Thymus (tissue), 11 donors: ENCODE data around the gene TCEANC2. TPM values are rescaled to one million over a fixed set of nuclear protein-coding genes. Genes with fewer than 3 reads are reported as not detected.

Experiments
- DNase-seq, 9 donors: peaks; one replicate each; pipeline ENCODE4 v3.0.0-alpha.2; 2013; ENCODE audit warnings: low spot score in 9 of 9, low read depth in 6 of 9, missing footprints in 1 of 9
- H3K27ac ChIP-seq, 2 donors: one replicate each; pipeline ENCODE4 v1.5.1; 2013; ENCODE audit warnings: control low read depth in 1 of 2, low read depth in 1 of 2, low read length in 1 of 2, mild to moderate bottlenecking in 1 of 2, moderate library complexity in 1 of 2
- H3K27me3 ChIP-seq, 2 donors: one replicate each; pipeline ENCODE4 v1.5.1; 2013; ENCODE audit warnings: low read length in 1 of 2; ENCODE audit not compliant: control insufficient read depth in 2 of 2, insufficient read depth in 1 of 2
- H3K36me3 ChIP-seq, 2 donors: one replicate each; pipeline ENCODE4 v1.5.1; 2013; ENCODE audit warnings: low read length in 1 of 2, mild to moderate bottlenecking in 1 of 2, moderate library complexity in 1 of 2; ENCODE audit not compliant: control insufficient read depth in 2 of 2, insufficient read depth in 2 of 2
- H3K4me1 ChIP-seq, 2 donors: one replicate each; pipeline ENCODE4 v1.5.1; 2013; ENCODE audit warnings: low read length in 2 of 2; ENCODE audit not compliant: control insufficient read depth in 2 of 2, insufficient read depth in 2 of 2
- H3K4me3 ChIP-seq, 2 donors: one replicate each; pipeline ENCODE4 v1.5.1; 2013; ENCODE audit warnings: low read length in 2 of 2, control low read depth in 1 of 2, mild to moderate bottlenecking in 1 of 2
- H3K9me3 ChIP-seq, 2 donors: one replicate each; pipeline ENCODE4 v1.5.1; 2013; ENCODE audit warnings: low read length in 1 of 2, mild to moderate bottlenecking in 1 of 2; ENCODE audit not compliant: control insufficient read depth in 2 of 2, insufficient read depth in 1 of 2
- WGBS: extraction: QIAGEN DNeasy Blood & Tissue Kit; methylation state at CpG from one replicate; pipeline ENCODE4 v1.1.7; 2013; 5-methylcytosine and 5-hydroxymethylcytosine counted together
- polyA plus RNA-seq: library from polyadenylated mRNA; stranded (reverse); fragments of 200-250 nt; gene quantifications from one replicate; pipeline ENCODE4 v1.2.3, GENCODE V29; 2013
- total RNA-seq: library from RNA; stranded (reverse); fragments of 120-200 nt; gene quantifications from one replicate; pipeline ENCODE4 v1.2.4, GENCODE V29; 2013
- donor health status: healthy.

TCEANC2 gene
- total and polyA plus RNA-seq, 2 donors = 4.0 to 5.2 TPM

DNA sequence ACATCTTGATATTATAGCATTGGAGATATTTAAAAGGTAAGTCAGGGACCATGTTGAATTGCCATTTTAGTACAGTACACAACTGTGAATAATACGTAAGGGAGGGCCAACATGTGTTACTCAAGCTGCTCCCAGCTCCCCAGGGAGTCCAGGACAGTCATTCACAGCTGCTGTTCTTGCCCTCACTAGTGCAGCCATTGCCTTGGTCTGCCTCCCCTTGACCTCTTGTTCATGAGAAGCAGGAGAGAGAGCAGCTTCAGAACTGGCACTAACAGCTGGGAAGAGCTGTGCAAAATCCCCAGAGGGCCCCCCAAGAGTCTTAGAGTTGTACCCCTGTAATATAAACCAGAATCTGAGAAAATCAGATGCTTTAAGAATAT, 16.4 kb downstream of the TCEANC2 start:
- H3K4me3 ChIP-seq = no peak overlapping the region
- no peaks in the 10 kb centered on the region for H3K27me3 ChIP-seq
- H3K4me1 ChIP-seq = no peaks in the 10 kb centered on the region
- 89% methylated on average over 1 of the region's 1 CpG for WGBS
- H3K36me3 ChIP-seq = peaks cover 7 to 12% of the 10 kb centered on the region in 2 donors
- H3K27ac ChIP-seq = no peak overlapping the region
- peak in 1 of 9 donors; percentile 3 for DNase-seq
- H3K9me3 ChIP-seq = peaks cover 0 to 3% of the 10 kb centered on the region in 2 donors

DNA sequence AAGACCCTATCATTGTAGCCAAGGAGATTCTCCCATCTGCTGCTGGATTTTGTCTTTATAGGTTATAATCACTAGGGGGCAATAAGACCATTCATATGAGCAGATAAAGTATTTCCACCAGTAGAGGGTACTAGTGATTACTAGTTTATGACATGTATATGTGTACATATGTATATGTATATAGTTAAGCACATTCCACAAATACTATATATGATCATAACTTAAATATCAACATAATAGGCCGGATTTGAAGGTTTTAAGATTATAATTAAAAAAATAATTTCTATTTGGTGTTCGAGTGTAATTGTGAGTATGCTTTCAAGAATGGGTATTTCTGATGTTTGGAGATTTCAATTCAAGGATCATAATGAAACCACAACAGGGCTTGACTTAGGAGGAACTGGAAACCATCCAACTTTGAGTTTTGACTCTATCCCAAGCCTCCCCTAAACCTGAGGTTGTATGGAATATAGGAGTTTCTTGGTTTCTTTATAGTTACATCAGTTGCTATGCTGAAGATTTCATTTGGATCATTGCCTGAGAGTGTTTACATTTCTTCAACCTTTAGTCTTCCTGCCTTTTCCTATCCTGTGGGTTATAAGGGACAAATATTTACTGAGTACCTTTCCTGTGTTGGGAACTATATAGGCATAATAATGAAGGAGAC, 16.9 kb downstream of the TCEANC2 start:
- no peak overlapping the region for H3K27ac ChIP-seq
- H3K9me3 ChIP-seq = peaks cover 0 to 3% of the 10 kb centered on the region in 2 donors
- DNase-seq = peak in 7 of 9 donors; percentile 39 to 80 (median 47)
- H3K27me3 ChIP-seq = no peaks in the 10 kb centered on the region
- WGBS = 11% methylated on average over 2 of the region's 2 CpGs
- no peak overlapping the region for H3K4me3 ChIP-seq
- H3K4me1 ChIP-seq = no peaks in the 10 kb centered on the region
- peaks cover 7 to 12% of the 10 kb centered on the region in 2 donors for H3K36me3 ChIP-seq

DNA sequence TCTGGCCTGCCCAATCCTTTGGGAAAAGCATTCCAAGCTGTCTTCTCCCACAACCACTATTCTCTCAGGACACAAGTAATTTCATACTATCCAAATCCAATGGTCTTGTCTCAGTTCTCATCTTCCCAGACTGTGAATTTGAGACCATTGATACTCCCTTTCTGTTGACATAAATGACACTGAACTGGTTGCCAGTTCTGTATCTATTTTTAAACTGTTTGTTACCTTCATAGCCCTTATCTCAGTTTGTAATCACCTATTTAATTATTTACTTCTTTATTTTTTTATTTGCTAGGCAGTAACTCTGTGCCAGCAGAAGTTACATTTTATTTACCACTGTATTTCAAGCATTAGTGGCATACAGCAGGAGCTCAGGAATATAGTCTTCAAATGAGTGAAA, 24.0 kb downstream of the TCEANC2 start:
- Histone ChIP-seq H3K27ac (no peak overlapping the region), H3K4me3 (no peak overlapping the region), H3K36me3 (peaks cover 0 to 19% of the 10 kb centered on the region in 2 donors), H3K9me3 (no peaks in the 10 kb centered on the region), H3K4me1 (no peaks in the 10 kb centered on the region), H3K27me3 (no peaks in the 10 kb centered on the region)
- no peak for DNase-seq

DNA sequence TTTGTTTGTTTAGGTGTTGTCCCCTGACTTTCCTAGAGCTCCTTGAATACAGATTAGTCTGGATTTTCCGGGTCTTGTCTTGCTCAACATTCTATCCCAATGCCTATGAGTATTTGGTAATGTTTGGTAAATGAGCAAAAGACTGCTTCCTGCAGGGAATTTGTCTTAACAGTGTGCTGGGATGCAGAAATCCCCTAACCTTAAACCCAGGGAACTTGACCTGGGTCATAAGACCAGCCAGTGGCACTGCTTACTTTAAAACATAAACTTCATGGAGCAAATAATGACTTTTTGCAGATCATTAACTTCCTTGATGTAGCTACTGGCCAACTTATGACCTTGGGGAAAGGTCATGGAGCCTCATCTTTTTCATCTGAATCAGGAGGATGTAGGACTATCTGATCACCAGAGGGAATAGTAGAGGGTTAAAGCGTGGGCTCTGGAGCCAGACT, 27.2 kb downstream of the TCEANC2 start:
- WGBS = 96% methylated on average over 2 of the region's 2 CpGs
- no peaks in the 10 kb centered on the region for H3K27me3 ChIP-seq
- no peaks in the 10 kb centered on the region for H3K4me1 ChIP-seq
- H3K4me3 ChIP-seq = no peak overlapping the region
- no peak overlapping the region for H3K27ac ChIP-seq
- DNase-seq = no peak
- H3K9me3 ChIP-seq = no peaks in the 10 kb centered on the region
- H3K36me3 ChIP-seq = peaks cover 0 to 12% of the 10 kb centered on the region in 2 donors

DNA sequence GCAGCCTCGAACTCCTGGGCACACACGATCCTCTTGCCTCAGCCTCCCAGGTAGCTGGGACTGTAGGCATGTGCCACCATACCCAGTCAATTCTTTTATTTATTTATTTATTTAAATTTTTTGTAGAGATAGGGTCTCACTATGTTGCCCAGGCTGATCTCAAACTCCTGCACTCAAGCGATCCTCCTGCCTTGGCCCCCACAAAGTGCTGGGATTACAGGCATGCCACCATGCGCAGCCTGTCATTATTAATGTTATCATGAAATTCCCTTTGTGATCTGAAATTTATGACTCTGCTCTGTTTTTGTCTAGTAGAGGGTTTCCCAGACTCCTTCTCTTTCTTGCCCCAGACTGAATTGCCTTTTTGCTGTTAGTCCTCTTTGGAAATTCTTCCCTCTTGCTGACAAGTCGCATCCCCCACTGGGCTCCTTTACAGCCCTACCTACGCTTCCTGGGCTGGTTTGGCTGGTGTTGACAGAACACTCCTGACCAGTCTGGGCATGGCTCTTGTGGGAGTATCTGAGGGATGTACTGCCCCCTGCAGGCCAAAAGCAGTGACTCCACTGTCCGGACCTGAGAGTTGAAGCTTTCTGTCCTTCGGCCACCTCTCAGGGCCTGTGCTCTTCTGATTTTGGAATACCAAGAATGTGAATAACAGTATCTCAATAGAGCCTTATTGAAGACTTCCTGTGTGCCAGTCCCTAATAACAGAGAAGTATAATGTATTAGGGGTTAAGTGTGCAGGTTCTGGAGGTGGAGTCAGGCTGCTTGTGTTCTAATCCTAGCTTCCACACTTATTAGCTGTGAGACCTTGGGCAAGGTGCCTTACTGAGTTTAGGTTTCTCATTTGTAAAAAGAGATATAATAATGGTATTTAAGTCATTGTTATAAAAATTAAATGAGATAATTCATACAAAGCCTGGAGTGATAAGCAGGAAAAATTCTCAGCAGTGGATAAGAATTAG, 28.2 kb downstream of the TCEANC2 start:
- Histone ChIP-seq H3K27ac (no peak overlapping the region), H3K9me3 (no peaks in the 10 kb centered on the region), H3K27me3 (no peaks in the 10 kb centered on the region), H3K4me3 (no peak overlapping the region), H3K36me3 (peaks cover 0 to 12% of the 10 kb centered on the region in 2 donors), H3K4me1 (no peaks in the 10 kb centered on the region)
- 96% methylated on average over 8 of the region's 8 CpGs for WGBS
- DNase-seq = peak in 7 of 9 donors; percentile 8 to 55 (median 30)

DNA sequence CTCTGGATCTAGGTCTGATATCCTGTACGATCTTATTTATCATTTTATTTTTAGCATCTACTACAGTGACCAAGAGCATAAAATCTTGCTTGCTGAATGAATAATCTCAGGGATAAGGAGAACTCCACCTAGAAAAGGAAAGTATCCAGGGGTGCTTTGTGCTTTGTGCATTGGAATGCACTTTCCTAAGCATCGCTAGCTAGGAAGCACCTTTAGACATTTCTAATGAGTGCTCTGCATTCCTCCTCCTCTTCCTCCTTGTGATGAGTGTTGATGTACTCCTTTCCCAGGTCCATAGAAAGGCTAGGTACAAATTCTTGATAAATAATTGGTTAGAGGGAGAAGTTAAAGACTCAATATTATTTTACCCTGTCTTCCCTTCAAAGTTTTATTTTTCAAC, 31.4 kb downstream of the TCEANC2 start:
- WGBS = 97% methylated on average over 2 of the region's 2 CpGs
- Histone ChIP-seq H3K9me3 (no peaks in the 10 kb centered on the region), H3K4me3 (no peak overlapping the region), H3K27ac (no peak overlapping the region), H3K36me3 (peaks cover 0 to 5% of the 10 kb centered on the region in 2 donors), H3K4me1 (no peaks in the 10 kb centered on the region), H3K27me3 (no peaks in the 10 kb centered on the region)
- no peak for DNase-seq

DNA sequence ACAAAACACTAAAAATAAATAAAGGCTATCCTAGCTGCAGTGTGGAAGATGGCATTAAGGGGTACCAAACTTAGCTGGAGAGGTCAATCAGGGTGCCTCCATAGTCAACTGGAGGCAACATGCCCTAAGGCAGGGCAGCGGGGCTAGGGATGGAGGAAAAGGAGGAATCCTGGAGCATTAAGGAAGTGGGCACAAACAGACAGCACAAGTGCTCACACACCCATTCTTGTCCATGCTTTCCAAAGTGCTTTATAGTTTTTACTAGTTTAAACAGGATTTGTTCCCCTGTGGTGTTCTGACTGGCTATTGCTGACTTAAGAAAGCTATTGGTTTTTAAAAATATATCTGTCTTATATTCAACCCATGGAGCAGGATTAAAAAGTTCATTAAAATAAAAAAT, 33.3 kb downstream of the TCEANC2 start:
- no peak overlapping the region for H3K27ac ChIP-seq
- H3K36me3 ChIP-seq = peaks cover 0 to 3% of the 10 kb centered on the region in 2 donors
- H3K9me3 ChIP-seq = no peaks in the 10 kb centered on the region
- DNase-seq = no peak
- H3K27me3 ChIP-seq = no peaks in the 10 kb centered on the region
- no peak overlapping the region for H3K4me3 ChIP-seq
- H3K4me1 ChIP-seq = no peaks in the 10 kb centered on the region
- 95% methylated on average over 1 of the region's 1 CpG for WGBS

DNA sequence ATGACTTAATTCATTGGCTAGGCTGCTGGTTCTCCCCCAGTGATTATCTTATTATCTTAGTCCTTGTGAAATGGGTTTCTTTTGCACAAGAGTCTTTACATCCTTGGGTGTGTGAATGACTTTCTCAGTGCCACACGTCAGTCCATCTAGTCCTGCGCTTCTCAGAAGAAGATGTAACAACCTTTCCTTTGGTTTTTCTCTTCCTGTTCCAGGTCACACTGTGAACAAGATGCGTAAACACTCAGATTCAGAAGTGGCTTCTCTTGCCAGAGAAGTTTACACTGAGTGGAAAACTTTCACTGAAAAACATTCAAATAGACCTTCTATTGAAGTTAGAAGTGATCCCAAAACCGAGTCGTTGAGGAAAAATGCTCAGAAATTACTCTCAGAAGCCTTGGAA, 35.0 kb downstream of the TCEANC2 start:
- no peak overlapping the region for H3K27ac ChIP-seq
- H3K36me3 ChIP-seq = peaks cover 0 to 3% of the 10 kb centered on the region in 2 donors
- no peak for DNase-seq
- H3K9me3 ChIP-seq = no peaks in the 10 kb centered on the region
- H3K27me3 ChIP-seq = no peaks in the 10 kb centered on the region
- H3K4me1 ChIP-seq = no peaks in the 10 kb centered on the region
- H3K4me3 ChIP-seq = no peak overlapping the region
- WGBS = 98% methylated on average over 5 of the region's 5 CpGs

DNA sequence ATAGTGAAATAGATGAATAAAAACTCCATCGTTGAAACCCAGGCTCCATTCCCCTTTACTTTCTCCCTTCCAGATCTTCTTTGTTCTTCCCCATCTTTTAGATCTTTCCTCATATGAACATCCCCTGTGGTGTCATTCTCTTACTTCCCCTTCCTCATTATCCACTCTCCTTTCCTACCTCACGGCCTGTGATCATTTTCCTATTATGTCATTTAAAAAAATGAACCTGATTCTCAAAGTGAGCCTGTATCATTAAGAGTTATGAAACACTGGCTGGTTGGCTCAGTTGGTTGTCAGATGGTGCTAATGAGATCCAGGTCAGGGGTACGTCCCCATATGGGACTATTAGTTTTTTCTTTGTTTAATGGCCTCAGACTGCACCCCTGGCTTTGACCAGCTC, 38.3 kb downstream of the TCEANC2 start:
- H3K4me1 ChIP-seq = no peaks in the 10 kb centered on the region
- H3K27ac ChIP-seq = no peak overlapping the region
- 96% methylated on average over 3 of the region's 3 CpGs for WGBS
- H3K4me3 ChIP-seq = no peak overlapping the region
- peaks cover 5 to 9% of the 10 kb centered on the region in 2 donors for H3K36me3 ChIP-seq
- DNase-seq = no peak
- H3K9me3 ChIP-seq = no peaks in the 10 kb centered on the region
- H3K27me3 ChIP-seq = no peaks in the 10 kb centered on the region
